ENCODE data around the gene DEPDC1B. TPM values are rescaled to one million over a fixed set of nuclear protein-coding genes. Genes with fewer than 3 reads are reported as not detected.
A peak's percentile ranks its signal among the peaks of the same experiment; 100 is the strongest.

DEPDC1B gene
- total and polyA plus RNA-seq, 2 of the 4 experiments (the other 2 are of a cell fraction), result 4.4 to 9.3 TPM

- H3K27me3 ChIP-seq (ENCODE audit: control insufficient read depth, insufficient read depth, low read length), result no peaks in the 10 kb centered on the region
- no peaks in the 10 kb centered on the region for H3K9me3 ChIP-seq (ENCODE audit: control insufficient read depth, insufficient read depth, low read length)
- no peak overlapping the region for H3K9ac ChIP-seq (ENCODE audit: low read depth, low read length)
- H3K14ac ChIP-seq (replicated peaks; ENCODE audit: low read depth, low read length), result no peak overlapping the region
- no peak overlapping the region for H2BK20ac ChIP-seq (ENCODE audit: low read depth, low read length)
- DNase-seq (peak; percentile 50), ATAC-seq (ENCODE audit: low read depth) (peak; percentile 53; the same call in 1 of the 2 replicates)
- no peak overlapping the region for H4K91ac ChIP-seq (ENCODE audit: insufficient read depth, low read depth, low read length)
- H4K5ac ChIP-seq (ENCODE audit: low read depth, low read length), result no peak overlapping the region
- H3K27ac ChIP-seq (ENCODE audit: insufficient read depth, low read length), result no peak overlapping the region
- H2BK15ac ChIP-seq (ENCODE audit: low read depth, low read length), result no peak overlapping the region
- no peak overlapping the region for H2BK5ac ChIP-seq (ENCODE audit: low read depth, low read length, poor library complexity, severe bottlenecking)
- no peak overlapping the region for H2AK9ac ChIP-seq (replicated peaks; ENCODE audit: low read depth, low read length, poor library complexity)
- no peak for TF ChIP-seq RCOR1 (IDR thresholded peaks at IDR 0.05; ENCODE audit: insufficient replicate concordance, low read length)
- TF ChIP-seq BHLHE40 (IDR thresholded peaks at IDR 0.05; ENCODE audit: low read depth, low read length), result no peak
- TF ChIP-seq RAD21 (IDR thresholded peaks at IDR 0.05; ENCODE audit: low read length), result peak; percentile 50
- TF ChIP-seq MXI1 (IDR thresholded peaks at IDR 0.05; ENCODE audit: borderline replicate concordance, low read depth, low read length), result no peak
- TF ChIP-seq ELK1 (IDR thresholded peaks at IDR 0.05; ENCODE audit: borderline replicate concordance, low read depth, low read length), result no peak
- TF ChIP-seq RFX5 (IDR thresholded peaks at IDR 0.05; ENCODE audit: low read depth, low read length), result no peak
- TF ChIP-seq CTCF (conservative IDR thresholded peaks at IDR 0.05; ENCODE audit: low read depth, low read length), result peak; percentile 51
- no peak for TF ChIP-seq FOS (IDR thresholded peaks at IDR 0.05; ENCODE audit: low read depth, low read length)
- no peak for TF ChIP-seq CHD1 (IDR thresholded peaks at IDR 0.05; ENCODE audit: low read depth, low read length)
- TF ChIP-seq POLR2A (IDR thresholded peaks at IDR 0.05; ENCODE audit: low read depth, low read length), result no peak
- no peak for TF ChIP-seq CEBPB (IDR thresholded peaks at IDR 0.05; ENCODE audit: low read depth, low read length)
- peak; percentile 47; the same call in 1 of the 2 replicates for TF ChIP-seq SMC3 (IDR thresholded peaks at IDR 0.05; ENCODE audit: low read depth, low read length)
- TF ChIP-seq MAFK (IDR thresholded peaks at IDR 0.05; ENCODE audit: low read depth, low read length), result no peak
- TF ChIP-seq MAZ (IDR thresholded peaks at IDR 0.05; ENCODE audit: borderline replicate concordance, low read depth, low read length), result no peak
- TF ChIP-seq NFE2L2 (IDR thresholded peaks at IDR 0.05; ENCODE audit: low read depth, low read length), result no peak
- TF ChIP-seq USF2 (IDR thresholded peaks at IDR 0.05; ENCODE audit: low read depth, low read length), result no peak
- ChIA-PET POLR2A (ENCODE audit: unreplicated experiment) (no interaction called here), CTCF (interaction anchor here (0.8 kb wide), 1 partner anchor 11 kb away, joined by 3 read pairs; no protein-coding TSS in a partner anchor)
- WGBS, 2 experiments (ENCODE audit: extremely low coverage in 2 of 2, insufficient read length in 1 of 2), result no CpG with 5 or more reads among the region's 1 CpG
- dilution Hi-C loops (cut with HindIII; ENCODE audit: low sequenced_read_pairs, unreplicated experiment), result no loop called here
- H3K79me1 ChIP-seq (ENCODE audit: low read depth in 1 of 2, low read length in 2 of 2), result no peaks in the 10 kb centered on the region
- no peak overlapping the region for H4K8ac ChIP-seq (ENCODE audit: low read depth in 2 of 2, low read length in 2 of 2)
- no peaks in the 10 kb centered on the region for H3K36me3 ChIP-seq (ENCODE audit: control insufficient read depth, insufficient read depth, low read length)
- no peaks in the 10 kb centered on the region for H4K20me1 ChIP-seq (ENCODE audit: insufficient read depth, low read length)
- H2BK120ac ChIP-seq (ENCODE audit: low read depth, low read length), result no peak overlapping the region
- no peaks in the 10 kb centered on the region for H3K4me1 ChIP-seq (ENCODE audit: control insufficient read depth, insufficient read depth, low read length)
- in situ Hi-C loops (cut with MboI; ENCODE audit: low sequenced_read_pairs), result no loop called here
- no peak overlapping the region for H3K56ac ChIP-seq (ENCODE audit: extremely low read depth, insufficient read depth, low read length)
- no peak overlapping the region for H2AK5ac ChIP-seq (ENCODE audit: low read depth, low read length)
- no peak overlapping the region for H3K23ac ChIP-seq (ENCODE audit: low read depth, low read length)
- no peak overlapping the region for H3K18ac ChIP-seq (ENCODE audit: low read depth, low read length)
- H3K4ac ChIP-seq (ENCODE audit: low read depth, low read length), result no peak overlapping the region
- no peak overlapping the region for H2AFZ ChIP-seq (replicated peaks; ENCODE audit: low read length, poor library complexity)
- H3K4me3 ChIP-seq (ENCODE audit: insufficient read depth, low read depth, low read length), result no peak overlapping the region
- BruUV-seq (replicated peaks), result no TSS peak
- intact Hi-C loops (cut with micrococcal nuclease), result loop anchor here (1.0 to 2.0 kb wide), 2 partner anchors 292 to 773 kb away; no protein-coding TSS in a partner anchor
- no peaks in the 10 kb centered on the region for H3K9me1 ChIP-seq (ENCODE audit: insufficient read depth, low read length)
- H3K4me2 ChIP-seq (ENCODE audit: low read depth, low read length), result no peak overlapping the region
These were observed 113.6 kb downstream of the DEPDC1B start for GRCh38 chr5:60586307-60586901.

All from IMR-90 (cell line).